ENCODE data around the gene QKI. TPM values are rescaled to one million over a fixed set of nuclear protein-coding genes. Genes with fewer than 3 reads are reported as not detected.
A peak's percentile ranks its signal among the peaks of the same experiment; 100 is the strongest.

QKI gene
- total RNA-seq, 4 donors from 2014 or later: 283 to 425 (median 344) TPM

- in situ Hi-C loops (cut with MboI; ENCODE audit: low sequenced_read_pairs in 4 of 4) (no loop called here), intact Hi-C loops (cut with DNase I; ENCODE audit: low total_unique reads) (loop anchor here (2.0 to 5.0 kb wide), 4 partner anchors 37 to 433 kb away; no protein-coding TSS in a partner anchor)
- Histone ChIP-seq H3K36me3 (no peaks in the 10 kb centered on the region), H3K27ac (peak overlapping the region; percentile 75 to 85 (median 82)), H3K4me3 (no peak overlapping the region), H3K9me3 (no peaks in the 10 kb centered on the region), H3K27me3 (no peaks in the 10 kb centered on the region), H3K4me1 (peaks cover 94 to 100% of the 10 kb centered on the region in 2 donors)
- DNase-seq (no peak), ATAC-seq (no peak)
- no peak for TF ChIP-seq CTCF (IDR thresholded peaks at IDR 0.05 in 4 of 5, conservative IDR thresholded peaks at IDR 0.05 in 1 of 5)
- no peak for TF ChIP-seq POLR2A (IDR thresholded peaks at IDR 0.05)
Measured at GRCh38 chr6:163529605-163530004, 115.1 kb downstream of the QKI start.

DNA sequence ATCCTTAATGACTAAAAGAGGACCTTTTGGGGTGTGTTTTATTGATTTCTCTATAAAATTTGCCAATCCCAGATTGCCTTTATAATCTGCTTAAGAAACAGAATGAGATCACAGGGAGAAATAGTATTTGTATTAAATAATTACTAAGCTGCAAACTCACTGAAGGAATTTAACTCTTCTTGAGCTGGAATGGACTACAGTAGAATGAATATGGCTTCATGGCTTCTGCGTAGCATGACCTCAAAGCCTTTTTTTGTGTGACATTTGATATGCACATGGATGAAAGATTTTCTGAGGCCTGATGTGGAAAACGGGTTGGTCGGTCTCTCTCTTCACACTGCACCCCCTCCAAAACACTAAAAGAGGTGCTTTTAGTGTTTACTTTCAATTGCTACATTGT is 115.9 kb downstream of the QKI start:
- H3K27ac ChIP-seq: peak overlapping the region; percentile 75 to 85 (median 82)
- peaks cover 0 to 6% of the 10 kb centered on the region in 2 donors for H3K36me3 ChIP-seq
- TF ChIP-seq CTCF (IDR thresholded peaks at IDR 0.05 in 4 of 5, conservative IDR thresholded peaks at IDR 0.05 in 1 of 5): no peak
- no peak for TF ChIP-seq POLR2A (IDR thresholded peaks at IDR 0.05)
- peaks cover 98 to 100% of the 10 kb centered on the region in 2 donors for H3K4me1 ChIP-seq
- H3K27me3 ChIP-seq: no peaks in the 10 kb centered on the region
- in situ Hi-C loops (cut with MboI; ENCODE audit: low sequenced_read_pairs in 4 of 4) (no loop called here), intact Hi-C loops (cut with DNase I; ENCODE audit: low total_unique reads) (loop anchor here (2.0 to 5.0 kb wide), 4 partner anchors 38 to 432 kb away; no protein-coding TSS in a partner anchor)
- peak overlapping the region in 2 of 4 donors; percentile 9 for H3K4me3 ChIP-seq
- DNase-seq (no peak), ATAC-seq (peak in 1 of 2 donors; percentile 21)
- H3K9me3 ChIP-seq: no peaks in the 10 kb centered on the region

GRCh38 chr6:163531122-163531521 is 116.6 kb downstream of the QKI start:
- peak in 1 of 2 donors; percentile 27 for ATAC-seq
- TF ChIP-seq CTCF (IDR thresholded peaks at IDR 0.05 in 4 of 5, conservative IDR thresholded peaks at IDR 0.05 in 1 of 5): no peak
- in situ Hi-C loops (cut with MboI; ENCODE audit: low sequenced_read_pairs in 4 of 4): no loop called here
- H3K27ac ChIP-seq: peak overlapping the region; percentile 75 to 85 (median 82)
- H3K27me3 ChIP-seq: no peaks in the 10 kb centered on the region
- H3K4me3 ChIP-seq: peak overlapping the region in 1 of 4 donors; percentile 9
- intact Hi-C loops (cut with DNase I; ENCODE audit: low total_unique reads): loop anchor here (2.0 to 5.0 kb wide), 4 partner anchors 39 to 431 kb away; no protein-coding TSS in a partner anchor
- H3K4me1 ChIP-seq: peaks cover 97 to 99% of the 10 kb centered on the region in 2 donors
- no peaks in the 10 kb centered on the region for H3K9me3 ChIP-seq
- peaks cover 0 to 6% of the 10 kb centered on the region in 2 donors for H3K36me3 ChIP-seq
- DNase-seq: no peak

DNA sequence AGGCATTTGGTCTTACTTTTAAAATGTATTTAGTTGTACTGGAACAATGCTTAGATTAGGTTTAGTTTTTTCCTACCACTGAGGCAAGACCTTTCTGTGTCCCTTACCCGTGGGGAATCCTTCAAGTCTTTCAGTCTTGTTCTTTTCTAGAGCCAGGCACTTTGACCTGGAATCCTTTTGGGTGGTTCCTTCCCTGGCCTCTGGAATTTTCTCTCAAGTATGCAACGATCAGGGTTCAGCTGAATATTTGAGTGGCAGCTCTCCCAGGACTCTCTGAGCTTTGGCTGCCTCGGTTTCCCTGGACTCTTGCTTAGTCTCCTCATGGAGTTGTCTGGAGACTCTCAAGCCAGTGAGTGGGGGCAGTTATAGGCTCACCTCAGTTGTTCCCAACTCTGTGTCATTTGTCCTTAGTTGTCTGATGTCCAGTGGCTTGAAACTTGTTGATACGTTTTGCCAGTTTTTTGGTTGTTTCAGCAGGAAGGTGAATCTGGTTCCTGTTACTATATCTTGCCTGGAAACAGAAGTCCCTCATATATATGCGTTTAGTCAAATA is 118.1 kb downstream of the QKI start:
- Histone ChIP-seq H3K36me3 (peaks cover 0 to 6% of the 10 kb centered on the region in 2 donors), H3K4me3 (no peak overlapping the region), H3K4me1 (peaks cover 93 to 95% of the 10 kb centered on the region in 2 donors), H3K9me3 (no peaks in the 10 kb centered on the region), H3K27ac (peak overlapping the region; percentile 75 to 85 (median 82)), H3K27me3 (no peaks in the 10 kb centered on the region)
- DNase-seq (no peak), ATAC-seq (peak in 1 of 2 donors; percentile 25)
- TF ChIP-seq POLR2A (IDR thresholded peaks at IDR 0.05): no peak
- intact Hi-C loops (cut with DNase I; ENCODE audit: low total_unique reads) (loop anchor here (5.0 kb wide), 2 partner anchors 40 to 430 kb away; no protein-coding TSS in a partner anchor), in situ Hi-C loops (cut with MboI; ENCODE audit: low sequenced_read_pairs in 4 of 4) (no loop called here)

DNA sequence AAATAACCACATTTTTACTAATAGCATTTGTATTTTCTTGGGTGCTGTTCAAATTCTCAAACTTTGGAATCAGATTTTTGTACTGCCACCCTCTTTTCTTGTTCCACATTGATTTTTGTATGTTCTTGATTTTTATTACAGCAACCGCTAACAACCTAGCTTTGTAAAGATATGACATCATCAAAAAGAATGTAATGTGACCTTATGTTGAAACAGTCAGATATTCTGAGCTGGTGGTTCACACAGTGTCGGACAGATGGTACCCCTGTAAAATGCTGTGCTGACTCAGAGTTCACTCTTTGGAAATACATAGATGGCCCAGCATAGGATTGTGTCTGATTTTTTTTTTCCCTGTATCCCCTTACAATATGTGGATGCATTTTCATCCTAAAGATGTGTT is 118.9 kb downstream of the QKI start:
- no peaks in the 10 kb centered on the region for H3K27me3 ChIP-seq
- peaks cover 0 to 6% of the 10 kb centered on the region in 2 donors for H3K36me3 ChIP-seq
- intact Hi-C loops (cut with DNase I; ENCODE audit: low total_unique reads) (loop anchor here (5.0 kb wide), 2 partner anchors 41 to 429 kb away; no protein-coding TSS in a partner anchor), in situ Hi-C loops (cut with MboI; ENCODE audit: low sequenced_read_pairs in 4 of 4) (no loop called here)
- ATAC-seq (peak; percentile 87 to 91), DNase-seq (peak in 1 of 2 donors; percentile 57)
- no peaks in the 10 kb centered on the region for H3K9me3 ChIP-seq
- no peak overlapping the region for H3K4me3 ChIP-seq
- peak overlapping the region; percentile 75 to 85 (median 82) for H3K27ac ChIP-seq
- H3K4me1 ChIP-seq: peaks cover 93 to 95% of the 10 kb centered on the region in 2 donors
- no peak for TF ChIP-seq CTCF (IDR thresholded peaks at IDR 0.05 in 4 of 5, conservative IDR thresholded peaks at IDR 0.05 in 1 of 5)
- no peak for TF ChIP-seq POLR2A (IDR thresholded peaks at IDR 0.05)

Measured in gastrocnemius medialis (tissue), 4 donors.